CD4-positive, alpha-beta T cell treated with Interleukin-10 for 1 hour (primary cell): ENCODE results near the gene ANXA4.
"Not testable (repeated sequence)": the region's sequence is repeated elsewhere in the genome, so short reads cannot be mapped to it uniquely, and the experiment has no call there.

Experiments
- DNase-seq: peaks from one replicate; pipeline ENCODE4 v3.0.0-alpha.2; 2020

Gene ANXA4

DNA sequence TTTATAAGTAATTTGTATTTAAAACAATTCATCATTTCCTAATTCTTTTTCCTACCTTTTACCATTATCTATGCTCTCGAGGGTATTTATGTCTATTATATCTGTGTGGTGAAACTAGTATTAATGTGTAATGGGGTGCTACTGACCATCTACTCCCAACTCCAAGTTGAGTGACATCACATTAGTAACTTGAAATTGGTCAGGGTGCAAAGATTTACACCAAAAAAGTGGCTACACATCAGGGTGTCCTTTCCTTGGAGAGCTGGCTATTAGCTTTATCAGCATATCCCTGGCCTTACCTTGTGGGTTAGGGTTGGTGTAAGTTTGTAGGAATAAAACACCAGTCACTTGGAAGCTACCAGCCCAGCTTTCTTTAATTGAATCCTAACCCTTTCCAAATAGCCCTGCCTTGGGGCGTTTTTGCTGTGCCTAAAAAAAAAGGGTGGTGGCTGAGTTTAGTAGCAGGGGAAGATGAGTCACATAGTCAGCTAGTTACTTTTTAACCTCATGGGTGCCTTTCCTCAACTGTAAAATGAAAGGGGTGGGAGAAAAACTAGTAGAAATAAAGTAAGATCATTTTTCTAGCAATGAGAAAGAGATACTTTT is 14.0 kb downstream of the ANXA4 start:
- DNase-seq, result no peak

DNA sequence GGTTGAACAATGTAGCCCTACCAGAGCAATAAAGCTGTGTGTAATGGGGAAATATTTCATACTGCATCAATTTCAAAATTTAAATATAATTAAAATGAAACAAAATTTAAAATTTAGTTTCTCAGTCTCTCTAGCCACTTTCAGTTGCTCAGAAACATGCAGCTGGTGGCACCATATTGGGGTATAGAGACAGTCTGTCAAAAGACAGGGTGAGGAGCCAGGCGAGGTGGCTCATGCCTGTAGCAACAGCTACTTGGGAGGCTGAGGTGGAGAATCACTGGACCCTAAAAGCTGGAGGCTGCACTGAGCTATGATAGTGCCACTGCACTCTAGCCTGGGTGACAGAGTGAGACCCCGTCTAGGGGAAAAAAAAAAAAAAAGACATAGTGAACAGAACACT is 20.1 kb downstream of the ANXA4 start:
- no peak for DNase-seq

- DNase-seq, result no peak
Observed at GRCh38 chr2:69762513-69763494, 20.9 kb downstream of the ANXA4 start.

DNA sequence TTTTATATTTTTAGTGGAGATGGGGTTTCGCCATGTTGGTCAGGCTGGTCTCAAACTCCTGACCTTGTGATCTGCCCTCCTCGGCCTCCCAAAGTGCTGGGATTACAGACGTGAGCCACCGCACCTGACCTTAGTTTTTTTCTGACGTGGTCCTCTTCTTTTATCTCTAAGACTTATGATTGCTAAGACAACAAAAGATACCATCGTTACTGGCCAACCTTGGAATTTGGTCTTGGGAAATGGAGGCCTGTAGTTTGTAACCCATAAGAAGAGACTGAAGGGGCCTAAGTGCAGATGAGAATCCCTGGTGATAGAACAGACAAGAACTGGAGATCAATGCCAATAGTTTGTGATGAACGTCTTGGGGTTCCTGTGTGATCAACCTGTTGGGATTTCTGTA is 21.9 kb downstream of the ANXA4 start:
- DNase-seq, result not testable (repeated sequence)

DNA sequence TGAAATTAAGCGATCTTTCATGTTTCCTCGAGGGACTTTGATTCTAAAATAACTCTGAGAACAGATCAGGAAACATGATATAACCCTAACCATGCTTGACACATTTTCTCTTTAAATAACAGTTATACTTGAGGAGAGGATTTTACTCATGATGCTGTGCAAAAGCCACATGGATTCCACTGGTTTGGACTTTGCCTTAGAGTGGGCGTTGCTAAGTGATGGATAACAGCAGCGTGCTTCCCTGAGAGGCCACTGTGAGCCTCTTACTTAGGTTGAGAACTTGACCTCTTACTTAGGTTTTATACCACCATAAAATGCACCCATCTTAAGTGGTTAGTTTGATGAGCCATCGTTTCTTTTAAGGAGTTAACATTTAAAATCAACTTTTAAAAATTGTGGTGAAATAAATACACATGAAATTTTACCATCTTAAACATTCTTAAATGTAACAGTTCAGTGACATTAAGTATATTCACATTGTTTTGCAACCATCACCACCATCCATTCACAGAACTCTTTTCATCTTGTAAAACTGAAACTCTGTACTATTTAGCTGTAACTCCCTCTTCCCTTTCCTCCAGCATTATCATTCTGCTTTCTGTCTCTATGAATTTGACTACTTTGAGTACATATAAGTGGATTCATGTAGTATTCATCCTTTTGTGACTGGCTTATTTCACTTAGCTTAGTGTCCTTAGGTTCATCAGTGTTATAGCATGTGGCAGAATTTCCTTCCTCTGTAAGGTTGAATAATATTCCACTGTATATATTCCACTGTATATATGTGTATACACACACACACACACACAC is 22.6 kb downstream of the ANXA4 start:
- DNase-seq, result no peak

DNA sequence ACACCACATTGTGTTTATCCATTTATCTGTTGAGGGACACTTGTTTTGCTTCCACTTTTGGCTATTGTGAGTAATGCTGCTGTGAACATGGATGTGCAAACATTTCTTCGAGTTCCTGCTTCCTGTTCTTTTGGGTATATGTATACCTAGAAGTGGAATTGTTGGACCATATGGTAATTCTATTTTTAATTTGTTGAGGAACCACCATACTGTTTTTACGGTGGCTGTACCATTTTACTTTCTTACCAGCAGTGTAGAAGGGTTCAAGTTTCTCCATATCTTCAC is 23.1 kb downstream of the ANXA4 start:
- no peak for DNase-seq

DNA sequence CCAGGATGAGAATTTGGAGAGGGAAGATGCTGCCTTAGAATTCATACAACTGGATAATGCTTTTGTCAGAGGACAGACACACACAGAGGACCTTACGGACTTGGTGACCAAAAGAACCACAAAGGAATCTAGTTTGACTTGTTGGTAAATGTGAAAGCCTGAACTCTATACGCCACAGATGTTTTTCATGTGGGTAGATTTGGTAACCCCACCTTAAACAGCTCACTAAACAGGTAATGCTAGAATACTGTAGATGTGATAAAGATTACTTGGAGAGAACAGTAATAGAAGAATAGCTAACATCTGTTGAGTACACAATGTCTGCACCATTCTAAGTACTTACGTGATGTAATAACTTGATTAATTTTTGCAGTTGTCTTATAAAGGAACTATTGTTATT is 24.1 kb downstream of the ANXA4 start:
- DNase-seq, result no peak

DNA sequence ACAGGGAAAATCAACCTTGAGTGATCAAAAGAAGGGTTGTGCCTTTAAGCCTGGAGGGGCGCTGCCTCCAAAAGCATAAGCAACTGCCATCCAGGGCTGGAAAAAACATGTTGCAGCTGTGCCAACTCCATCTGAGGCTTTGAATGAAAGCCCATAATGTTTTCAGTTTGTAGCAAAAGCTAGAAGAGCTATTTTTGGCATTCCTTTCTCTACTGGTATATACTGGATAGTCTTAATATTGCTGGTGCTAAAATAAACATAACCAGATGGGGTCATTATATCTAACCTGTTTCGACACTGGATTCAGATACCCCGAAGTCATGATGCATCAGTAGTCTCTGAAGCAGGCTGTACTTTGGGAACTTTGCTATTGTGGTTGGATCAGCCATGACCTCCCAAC is 25.1 kb downstream of the ANXA4 start:
- DNase-seq, result no peak

GRCh38 chr2:69768235-69768634 is 26.3 kb downstream of the ANXA4 start:
- DNase-seq, result no peak

DNA sequence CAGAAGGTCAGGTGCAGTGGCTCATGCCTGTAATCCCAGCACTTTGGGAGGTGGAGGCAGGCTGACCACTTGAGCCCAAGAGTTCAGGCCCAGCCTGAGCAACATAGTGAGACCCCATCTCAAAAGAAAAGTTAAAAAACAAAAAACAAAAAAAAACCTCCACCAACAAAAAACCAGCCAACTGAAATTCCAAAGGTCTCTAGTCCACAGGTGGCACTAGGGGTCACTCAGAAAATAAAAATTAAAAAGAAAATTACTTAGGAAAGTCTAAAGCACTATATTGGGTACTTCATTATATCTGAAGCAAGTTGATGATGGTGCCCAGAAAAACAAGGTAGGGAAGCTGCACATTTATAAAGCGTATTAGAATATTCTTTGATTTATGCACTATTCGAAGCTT is 26.9 kb downstream of the ANXA4 start:
- no peak for DNase-seq

GRCh38 chr2:69769272-69769671 is 27.3 kb downstream of the ANXA4 start:
- DNase-seq, result no peak

GRCh38 chr2:69770193-69770702 is 28.3 kb downstream of the ANXA4 start:
- peak; percentile 31 for DNase-seq

DNA sequence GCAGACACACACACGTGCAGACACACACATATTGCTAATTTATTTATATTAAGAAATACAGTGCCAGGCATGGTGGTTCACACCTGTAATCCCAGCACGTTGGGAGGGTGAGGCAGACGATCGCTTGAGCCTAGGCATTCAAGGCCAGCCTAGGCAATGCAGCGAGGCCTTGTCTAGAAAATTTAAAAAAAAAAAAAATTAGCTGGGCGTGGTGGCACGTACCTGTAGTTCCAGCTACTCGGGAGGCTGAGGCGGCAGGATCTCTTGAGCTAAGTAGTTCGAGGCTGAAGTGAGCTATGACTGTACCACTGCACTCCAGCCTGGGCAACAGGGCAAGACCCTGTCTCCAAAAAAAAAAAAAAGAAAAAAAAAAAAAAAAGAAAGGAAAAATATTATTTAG is 28.8 kb downstream of the ANXA4 start:
- no peak for DNase-seq

GRCh38 chr2:69771461-69771860 is 29.5 kb downstream of the ANXA4 start:
- DNase-seq, result no peak

DNA sequence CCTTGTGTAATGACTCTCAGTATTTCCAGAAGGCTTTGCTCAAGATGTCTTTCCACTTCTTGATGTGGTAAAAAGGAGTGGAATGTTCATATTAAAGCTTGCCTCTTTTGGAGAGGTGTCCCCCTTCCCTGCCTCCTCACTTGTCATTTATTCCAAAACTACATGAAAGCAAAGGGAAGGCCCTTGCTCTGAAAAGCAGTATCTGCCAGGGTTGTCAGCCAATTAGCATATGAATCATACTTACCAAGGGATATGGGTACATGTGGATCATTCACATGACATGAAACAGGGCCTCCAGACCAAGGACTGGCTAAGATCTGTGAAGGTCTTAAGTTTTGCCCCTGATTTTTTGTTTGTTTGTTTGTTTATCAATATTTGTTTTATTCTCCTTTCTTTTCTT is 31.3 kb downstream of the ANXA4 start:
- no peak for DNase-seq

GRCh38 chr2:69774258-69774983 is 32.5 kb downstream of the ANXA4 start:
- DNase-seq, result not testable (repeated sequence)

GRCh38 chr2:69774984-69775982 is 33.3 kb downstream of the ANXA4 start:
- peak; percentile 41 for DNase-seq

DNA sequence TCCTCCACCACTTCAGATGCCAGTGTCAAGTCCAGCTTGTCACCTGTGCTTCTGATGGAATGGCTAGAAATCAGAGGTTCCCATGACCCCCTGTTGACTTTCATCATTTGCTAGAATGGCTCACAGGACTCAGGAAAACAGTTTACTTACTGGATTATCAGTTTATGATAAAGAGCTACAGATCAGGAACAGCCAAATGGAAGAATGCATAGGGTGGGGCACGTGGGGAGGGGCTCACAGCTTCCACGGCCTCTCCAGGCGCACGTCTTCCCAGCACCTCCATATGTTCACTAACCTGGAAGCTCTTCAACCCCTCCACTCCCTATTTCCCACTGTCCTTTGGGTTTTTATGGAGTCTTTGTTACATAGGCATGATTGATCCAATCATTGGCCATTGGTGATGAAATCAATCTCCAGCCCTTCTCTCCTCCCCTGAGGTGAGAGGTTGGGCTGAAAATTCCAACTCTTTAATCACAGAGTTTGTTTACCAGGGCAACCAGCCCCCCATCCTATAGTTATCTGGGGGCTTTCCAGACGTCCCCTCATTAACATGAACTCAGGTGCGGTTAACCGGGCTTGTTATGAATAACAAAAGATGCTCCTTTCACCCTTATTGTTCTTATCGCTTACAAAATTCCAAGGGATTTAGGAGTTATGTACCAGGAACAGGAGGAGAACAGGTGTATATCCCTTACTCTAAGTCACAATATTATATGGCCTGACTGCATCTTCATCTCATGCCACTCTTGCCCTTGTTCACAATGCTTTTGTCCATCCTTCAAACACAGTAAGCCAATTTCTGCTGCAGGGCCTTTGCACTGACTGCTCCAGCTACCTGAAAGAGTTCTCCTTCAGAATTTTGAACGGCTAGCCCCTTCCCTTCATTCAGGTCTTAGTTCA is 35.2 kb downstream of the ANXA4 start:
- no peak for DNase-seq

DNA sequence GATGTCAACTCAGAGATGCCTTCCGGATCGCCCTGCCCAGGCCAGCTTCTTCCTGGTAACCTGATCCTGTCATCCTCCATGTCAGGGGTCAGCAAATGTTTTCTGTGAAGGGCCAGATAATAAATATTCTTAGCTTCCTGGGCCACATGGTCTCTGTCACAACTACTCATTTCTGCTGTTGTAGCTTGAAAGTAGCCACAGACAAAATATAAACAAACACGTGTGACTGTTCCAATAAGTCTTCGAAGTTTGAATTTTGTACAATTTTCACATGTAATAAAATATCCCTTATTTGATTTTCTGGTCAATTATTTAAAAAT is 35.8 kb downstream of the ANXA4 start:
- DNase-seq, result no peak

GRCh38 chr2:69779258-69780001 is 37.5 kb downstream of the ANXA4 start:
- DNase-seq, result no peak
